Neural cell (in vitro differentiated cells): ENCODE results near the gene ALDH4A1. TPM values are rescaled to one million over a fixed set of nuclear protein-coding genes. Genes with fewer than 3 reads are reported as not detected.

Experiments
- H2AFZ ChIP-seq: fragments of 200-600, 300-800 bp; sonication (generic), shearing (Covaris generic); 2 replicates; pipeline ENCODE4 v1.6.0; 2014; ENCODE audit warnings: low read depth, mild to moderate bottlenecking, antibody characterized with exemption, low read length, moderate library complexity
- H3F3A ChIP-seq: fragments of 200-600 bp; shearing (Covaris generic); 2 replicates; pipeline ENCODE4 v1.6.1; 2016; ENCODE audit warnings: mild to moderate bottlenecking, moderate library complexity, mixed read lengths, antibody characterized with exemption, low read length; ENCODE audit not compliant: insufficient read depth, poor library complexity, severe bottlenecking
- H3K27ac ChIP-seq: fragments of 200-600, 300-800 bp; sonication (generic), shearing (Covaris generic); 2 replicates; pipeline ENCODE4 v1.5.1; 2014; ENCODE audit warnings: mild to moderate bottlenecking, low read length, moderate library complexity
- H3K27me3 ChIP-seq: fragments of 300-800, 200-600 bp; sonication (generic), shearing (Covaris generic); 2 replicates; pipeline ENCODE4 v1.6.0; 2014; ENCODE audit warnings: mild to moderate bottlenecking, low read depth, low read length, moderate library complexity; ENCODE audit not compliant: insufficient read depth
- H3K36me3 ChIP-seq: fragments of 300-800, 200-600 bp; sonication (generic), shearing (Covaris generic); 2 replicates; pipeline ENCODE4 v1.5.1; 2014; ENCODE audit warnings: mild to moderate bottlenecking, antibody characterized with exemption, low read length, moderate library complexity; ENCODE audit not compliant: insufficient read depth
- H3K4me2 ChIP-seq: fragments of 300-800, 200-600 bp; sonication (generic), shearing (Covaris generic); 2 replicates; pipeline ENCODE4 v1.6.0; 2014; ENCODE audit warnings: mild to moderate bottlenecking, low read length
- H3K4me3 ChIP-seq: fragments of 300-800, 200-600 bp; sonication (generic), shearing (Covaris generic); 2 replicates; pipeline ENCODE4 v1.5.1; 2014; ENCODE audit warnings: mild to moderate bottlenecking, low read length, moderate library complexity
- H3K79me2 ChIP-seq: fragments of 200-600 bp; shearing (Covaris generic); replicated peaks from 2 replicates; pipeline ENCODE4 v1.6.0; 2014; ENCODE audit warnings: mild to moderate bottlenecking, low read length, moderate library complexity; ENCODE audit not compliant: insufficient read depth
- H3K9ac ChIP-seq: fragments of 300-800, 200-600 bp; sonication (generic), shearing (Covaris generic); 2 replicates; pipeline ENCODE4 v1.6.1; 2016; ENCODE audit warnings: mild to moderate bottlenecking, low read length, mixed read lengths
- H3K9me2 ChIP-seq: fragments of 200-600 bp; shearing (Covaris generic); 2 replicates; pipeline ENCODE4 v1.6.1; 2016; ENCODE audit warnings: mild to moderate bottlenecking, low read length, mixed read lengths; ENCODE audit not compliant: insufficient read depth
- H3K9me3 ChIP-seq: fragments of 200-600, 300-800 bp; sonication (generic), shearing (Covaris generic); 2 replicates; pipeline ENCODE4 v1.6.1; 2016; ENCODE audit warnings: mild to moderate bottlenecking, mixed run types, low read length, moderate library complexity, mixed read lengths
- H4K20me1 ChIP-seq: fragments of 200-600 bp; shearing (Covaris generic); 2 replicates; pipeline ENCODE4 v1.6.1; 2016; ENCODE audit warnings: mild to moderate bottlenecking, mixed run types; ENCODE audit not compliant: insufficient read depth
- EP300 ChIP-seq: fragments of 450-650 bp; conservative IDR thresholded peaks from 2 replicates; pipeline ENCODE4 v1.6.1; 2014; ENCODE audit warnings: antibody characterized with exemption, mild to moderate bottlenecking, moderate library complexity; ENCODE audit not compliant: poor library complexity, severe bottlenecking
- EZH2 ChIP-seq: fragments of 200-600, 300-800 bp; shearing (Covaris generic), sonication (generic); IDR thresholded peaks from 2 replicates; pipeline ENCODE4 v1.6.1; 2014; ENCODE audit warnings: antibody characterized with exemption, low read length, borderline replicate concordance, mild to moderate bottlenecking; ENCODE audit not compliant: insufficient read depth, poor library complexity, severe bottlenecking
- MXI1 ChIP-seq: fragments of 450-650 bp; conservative IDR thresholded peaks from 2 replicates; pipeline ENCODE4 v1.6.1; 2014; ENCODE audit warnings: antibody characterized with exemption, mild to moderate bottlenecking; ENCODE audit not compliant: poor library complexity, severe bottlenecking
- POLR2AphosphoS5 ChIP-seq: IDR thresholded peaks from 2 replicates; pipeline ENCODE4 v1.6.1; 2012
- RAD21 ChIP-seq: fragments of 450-650 bp; conservative IDR thresholded peaks from 2 replicates; pipeline ENCODE4 v1.6.1; 2014; ENCODE audit warnings: antibody characterized with exemption, mild to moderate bottlenecking, moderate library complexity
- SMC3 ChIP-seq: fragments of 450-650 bp; conservative IDR thresholded peaks from 2 replicates; pipeline ENCODE4 v1.6.1; 2014; ENCODE audit warnings: antibody characterized with exemption, mild to moderate bottlenecking, moderate library complexity; ENCODE audit not compliant: poor library complexity
- TAF1 ChIP-seq: IDR thresholded peaks from 2 replicates; pipeline ENCODE4 v1.6.1; 2012; ENCODE audit warnings: low read depth
- polyA plus RNA-seq: library from polyadenylated mRNA; depleted of rRNA; stranded (reverse); fragments of >200 nt; gene quantifications from 2 replicates; pipeline ENCODE4 v1.2.3, GENCODE V29; 2014
- TF ChIP-seq, protein P1 (sequence below): fragments of 450-650 bp; IDR thresholded peaks from 2 replicates; pipeline ENCODE4 v1.5.1; 2014; ENCODE audit warnings: antibody characterized with exemption, mild to moderate bottlenecking, moderate library complexity; ENCODE audit not compliant: poor library complexity, severe bottlenecking
- TF ChIP-seq, protein P2 (sequence below): IDR thresholded peaks from 2 replicates; pipeline ENCODE4 v1.6.1; 2012; ENCODE audit warnings: borderline replicate concordance

The ALDH4A1 gene
- polyA plus RNA-seq, 1 donor from 2014 or later = 11.0 TPM

DNA sequence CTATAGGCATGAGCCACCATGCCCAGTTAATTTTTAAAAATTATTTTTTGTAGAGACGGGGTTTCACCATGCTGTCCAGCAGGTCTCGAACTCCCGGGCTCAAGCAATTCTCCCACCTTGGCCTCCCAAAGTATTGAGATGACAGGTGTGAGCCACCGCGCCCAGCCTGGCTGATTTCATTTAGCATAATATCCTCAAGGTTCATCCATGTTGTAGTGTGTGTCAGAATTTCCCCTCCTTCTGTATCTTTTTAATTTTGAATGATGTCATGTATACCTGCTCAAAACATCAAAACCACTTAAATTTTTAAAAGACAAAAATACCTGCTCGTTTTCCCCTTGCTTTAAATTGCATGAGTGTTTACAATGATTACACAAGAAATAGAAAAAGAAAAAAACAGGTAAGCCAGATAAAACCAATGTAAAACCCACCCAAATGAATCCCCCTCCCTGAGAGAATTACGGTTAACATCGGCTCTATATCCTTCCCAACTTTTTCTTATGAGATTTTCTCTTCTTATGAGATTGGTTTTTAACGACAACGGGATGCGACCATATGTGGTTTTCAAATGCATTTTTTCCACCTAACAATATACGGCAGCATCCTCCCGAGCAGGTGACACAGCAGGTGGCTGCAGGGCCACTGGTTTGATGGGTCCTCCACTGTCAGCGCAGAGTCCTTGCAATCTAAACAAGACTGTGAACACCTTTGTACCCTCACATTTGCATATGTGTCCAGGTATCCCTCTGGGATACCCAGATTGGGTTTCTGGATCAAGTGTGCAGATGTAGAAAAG is 32.0 kb upstream of the ALDH4A1 start:
- Histone ChIP-seq H3K9ac (no peak overlapping the region), H3K4me3 (no peak overlapping the region), H3K27me3 (no peaks in the 10 kb centered on the region), H3K4me2 (no peak overlapping the region), H3K9me3 (no peaks in the 10 kb centered on the region), H3K9me2 (no peaks in the 10 kb centered on the region), H4K20me1 (no peaks in the 10 kb centered on the region), H3K79me2 (no peaks in the 10 kb centered on the region), H2AFZ (no peak overlapping the region), H3K27ac (no peak overlapping the region), H3F3A (no peaks in the 10 kb centered on the region), H3K36me3 (no peaks in the 10 kb centered on the region)
- no peak for TF ChIP-seq TAF1
- no peak for TF ChIP-seq RAD21
- TF ChIP-seq EZH2 = no peak
- TF ChIP-seq, protein P1, sequence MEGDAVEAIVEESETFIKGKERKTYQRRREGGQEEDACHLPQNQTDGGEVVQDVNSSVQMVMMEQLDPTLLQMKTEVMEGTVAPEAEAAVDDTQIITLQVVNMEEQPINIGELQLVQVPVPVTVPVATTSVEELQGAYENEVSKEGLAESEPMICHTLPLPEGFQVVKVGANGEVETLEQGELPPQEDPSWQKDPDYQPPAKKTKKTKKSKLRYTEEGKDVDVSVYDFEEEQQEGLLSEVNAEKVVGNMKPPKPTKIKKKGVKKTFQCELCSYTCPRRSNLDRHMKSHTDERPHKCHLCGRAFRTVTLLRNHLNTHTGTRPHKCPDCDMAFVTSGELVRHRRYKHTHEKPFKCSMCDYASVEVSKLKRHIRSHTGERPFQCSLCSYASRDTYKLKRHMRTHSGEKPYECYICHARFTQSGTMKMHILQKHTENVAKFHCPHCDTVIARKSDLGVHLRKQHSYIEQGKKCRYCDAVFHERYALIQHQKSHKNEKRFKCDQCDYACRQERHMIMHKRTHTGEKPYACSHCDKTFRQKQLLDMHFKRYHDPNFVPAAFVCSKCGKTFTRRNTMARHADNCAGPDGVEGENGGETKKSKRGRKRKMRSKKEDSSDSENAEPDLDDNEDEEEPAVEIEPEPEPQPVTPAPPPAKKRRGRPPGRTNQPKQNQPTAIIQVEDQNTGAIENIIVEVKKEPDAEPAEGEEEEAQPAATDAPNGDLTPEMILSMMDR = no peak
- TF ChIP-seq SMC3 = no peak
- TF ChIP-seq EP300 = no peak
- TF ChIP-seq POLR2AphosphoS5 = no peak
- no peak for TF ChIP-seq MXI1
- TF ChIP-seq, protein P2, sequence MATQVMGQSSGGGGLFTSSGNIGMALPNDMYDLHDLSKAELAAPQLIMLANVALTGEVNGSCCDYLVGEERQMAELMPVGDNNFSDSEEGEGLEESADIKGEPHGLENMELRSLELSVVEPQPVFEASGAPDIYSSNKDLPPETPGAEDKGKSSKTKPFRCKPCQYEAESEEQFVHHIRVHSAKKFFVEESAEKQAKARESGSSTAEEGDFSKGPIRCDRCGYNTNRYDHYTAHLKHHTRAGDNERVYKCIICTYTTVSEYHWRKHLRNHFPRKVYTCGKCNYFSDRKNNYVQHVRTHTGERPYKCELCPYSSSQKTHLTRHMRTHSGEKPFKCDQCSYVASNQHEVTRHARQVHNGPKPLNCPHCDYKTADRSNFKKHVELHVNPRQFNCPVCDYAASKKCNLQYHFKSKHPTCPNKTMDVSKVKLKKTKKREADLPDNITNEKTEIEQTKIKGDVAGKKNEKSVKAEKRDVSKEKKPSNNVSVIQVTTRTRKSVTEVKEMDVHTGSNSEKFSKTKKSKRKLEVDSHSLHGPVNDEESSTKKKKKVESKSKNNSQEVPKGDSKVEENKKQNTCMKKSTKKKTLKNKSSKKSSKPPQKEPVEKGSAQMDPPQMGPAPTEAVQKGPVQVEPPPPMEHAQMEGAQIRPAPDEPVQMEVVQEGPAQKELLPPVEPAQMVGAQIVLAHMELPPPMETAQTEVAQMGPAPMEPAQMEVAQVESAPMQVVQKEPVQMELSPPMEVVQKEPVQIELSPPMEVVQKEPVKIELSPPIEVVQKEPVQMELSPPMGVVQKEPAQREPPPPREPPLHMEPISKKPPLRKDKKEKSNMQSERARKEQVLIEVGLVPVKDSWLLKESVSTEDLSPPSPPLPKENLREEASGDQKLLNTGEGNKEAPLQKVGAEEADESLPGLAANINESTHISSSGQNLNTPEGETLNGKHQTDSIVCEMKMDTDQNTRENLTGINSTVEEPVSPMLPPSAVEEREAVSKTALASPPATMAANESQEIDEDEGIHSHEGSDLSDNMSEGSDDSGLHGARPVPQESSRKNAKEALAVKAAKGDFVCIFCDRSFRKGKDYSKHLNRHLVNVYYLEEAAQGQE = no peak

DNA sequence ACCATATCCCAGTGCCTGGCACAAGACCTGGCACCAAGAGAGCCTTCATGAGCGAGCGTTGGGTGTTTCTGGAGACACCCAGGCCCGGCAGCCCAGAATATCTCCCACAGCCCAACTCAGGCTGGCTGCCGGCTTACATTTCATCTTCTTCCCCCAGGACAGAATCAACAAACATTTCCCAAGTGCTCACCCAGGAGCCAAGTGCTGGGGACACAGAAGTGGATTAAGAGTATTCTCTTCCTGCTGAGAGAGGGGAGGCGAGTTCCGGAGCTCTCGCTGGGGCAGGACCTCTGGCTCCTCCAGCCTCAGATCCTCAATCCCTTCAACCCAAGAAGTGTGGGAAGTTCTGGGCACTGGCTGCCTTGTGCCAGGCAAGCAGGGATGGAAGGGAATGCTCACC is 30.5 kb upstream of the ALDH4A1 start:
- H3K36me3 ChIP-seq = no peaks in the 10 kb centered on the region
- no peak overlapping the region for H3K4me3 ChIP-seq
- no peaks in the 10 kb centered on the region for H3F3A ChIP-seq
- no peaks in the 10 kb centered on the region for H3K27me3 ChIP-seq
- no peaks in the 10 kb centered on the region for H3K9me3 ChIP-seq
- H3K4me2 ChIP-seq = no peak overlapping the region
- no peak overlapping the region for H3K27ac ChIP-seq
- no peaks in the 10 kb centered on the region for H3K79me2 ChIP-seq
- H4K20me1 ChIP-seq = no peaks in the 10 kb centered on the region
- no peaks in the 10 kb centered on the region for H3K9me2 ChIP-seq
- H2AFZ ChIP-seq = no peak overlapping the region
- no peak for TF ChIP-seq EZH2
- TF ChIP-seq TAF1 = no peak
- no peak for TF ChIP-seq EP300
- TF ChIP-seq, protein P2 = no peak
- TF ChIP-seq, protein P1 = no peak
- TF ChIP-seq RAD21 = no peak
- TF ChIP-seq SMC3 = no peak
- no peak overlapping the region for H3K9ac ChIP-seq
